K562 (cell line): ENCODE data around the gene IQSEC3. TPM values are rescaled to one million over a fixed set of nuclear protein-coding genes. Genes with fewer than 3 reads are reported as not detected.

ENCODE experiments used
- ATAC-seq: fragments of 200-7000 bp; cut with Tn5 transposase; 3 replicates; pipeline ENCODE4 v1.9.1; 2020; ENCODE audit warnings: moderate library complexity
- BruUV-seq: library from RNA; stranded (reverse); fragments of 400-500 nt; replicated peaks from 2 replicates; lab custom pipeline; 2021; lab: Mats Ljungman, UMichigan
- CTCF ChIA-PET: fragments of 300-600 bp; formaldehyde crosslinking; extraction: SDS; loops from one replicate; lab custom pipeline; 2021; ENCODE audit warnings: low intra/inter-chr PET ratio; lab: Yijun Ruan, JAX
- POLR2A ChIA-PET: fragments of 300-600, 350-650 bp; sonication (Branson Sonifier 250); formaldehyde crosslinking; extraction: SDS; loops from one replicate; lab custom pipeline; 2021; ENCODE audit warnings: antibody characterized with exemption, inconsistent platforms; lab: Yijun Ruan, JAX
- DNase-seq, 4 experiments: peaks; one replicate each; pipeline versions ENCODE4 v3.0.0 to v3.0.0-alpha.2; 2011 to 2018; ENCODE audit warnings: low spot score in 3 of 4, mixed read lengths in 3 of 4; ENCODE audit errors: extremely low read depth in 1 of 4
- FAIRE-seq: peaks from 2 replicates; lab custom pipeline; 2011; peaks lifted over from hg19 to GRCh38; lab: Jason Lieb, UNC
- H2AFZ ChIP-seq: 2 replicates; pipeline ENCODE4 v1.6.0; 2011; ENCODE audit warnings: low read depth, low read length, control low read depth, inconsistent platforms
- H3K27ac ChIP-seq: fragments of 200-600 bp; 3 replicates; pipeline ENCODE4 v1.8.0; 2011; ENCODE audit warnings: low read depth, mild to moderate bottlenecking, control low read depth, inconsistent platforms, low read length, moderate library complexity, mixed read lengths; ENCODE audit errors: extremely low read depth
- H3K27me3 ChIP-seq, 2 experiments: fragments of 300-600 bp in 1 of 2; 2 replicates in 1 of 2; 3 replicates in 1 of 2; pipeline versions ENCODE4 v1.6.0 to v1.8.0; 2011; ENCODE audit warnings: inconsistent platforms in 2 of 2, low read length in 2 of 2, mild to moderate bottlenecking in 1 of 2, mixed read lengths in 1 of 2, moderate library complexity in 1 of 2; ENCODE audit not compliant: control insufficient read depth in 2 of 2, insufficient read depth in 2 of 2
- H3K36me3 ChIP-seq: fragments of 300-600 bp; 3 replicates; pipeline ENCODE4 v1.8.0; 2011; ENCODE audit warnings: mild to moderate bottlenecking, low read length, inconsistent platforms; ENCODE audit not compliant: control insufficient read depth, insufficient read depth
- H3K4me1 ChIP-seq, 2 experiments: fragments of 200-600 bp in 1 of 2; replicated peaks in 1 of 2; 2 replicates in 1 of 2; 3 replicates in 1 of 2; pipeline versions ENCODE4 v1.5.1 to v1.8.0; 2011; ENCODE audit warnings: inconsistent platforms in 2 of 2, low read length in 2 of 2, mild to moderate bottlenecking in 1 of 2, mixed read lengths in 1 of 2, moderate library complexity in 1 of 2; ENCODE audit not compliant: control insufficient read depth in 2 of 2, insufficient read depth in 2 of 2
- H3K4me2 ChIP-seq: 2 replicates; pipeline ENCODE4 v1.6.1; 2011; ENCODE audit warnings: low read length, control low read depth, inconsistent platforms, mixed read lengths; ENCODE audit not compliant: insufficient read depth
- H3K4me3 ChIP-seq: fragments of 200-600 bp; sonication (generic), shearing (Covaris generic); 2 replicates; pipeline ENCODE4 v1.5.1; 2016; ENCODE audit warnings: control low read depth, inconsistent platforms
- H3K79me2 ChIP-seq: fragments of 200-600 bp; 3 replicates; pipeline ENCODE4 v1.8.0; 2011; ENCODE audit warnings: low read length, inconsistent platforms; ENCODE audit not compliant: control insufficient read depth, insufficient read depth
- H3K9ac ChIP-seq, 2 experiments: 2 replicates each; pipeline versions ENCODE4 v1.6.0 to v1.6.1; 2011; ENCODE audit warnings: low read depth in 2 of 2, low read length in 2 of 2, control low read depth in 1 of 2, inconsistent platforms in 1 of 2, mild to moderate bottlenecking in 1 of 2, mixed read lengths in 1 of 2; ENCODE audit not compliant: insufficient read depth in 1 of 2
- H3K9me1 ChIP-seq: one replicate; pipeline ENCODE4 v1.6.0; 2011; ENCODE audit warnings: inconsistent platforms, mild to moderate bottlenecking, low read length, moderate library complexity; ENCODE audit not compliant: control insufficient read depth, insufficient read depth
- H3K9me3 ChIP-seq: replicated peaks from 2 replicates; pipeline ENCODE4 v1.5.1; 2011; ENCODE audit warnings: low read depth, low read length, inconsistent platforms; ENCODE audit not compliant: control insufficient read depth, insufficient read depth
- H4K20me1 ChIP-seq: replicated peaks from 2 replicates; pipeline ENCODE4 v1.6.1; 2011; ENCODE audit warnings: low read length, inconsistent platforms, mixed read lengths; ENCODE audit not compliant: control insufficient read depth, insufficient read depth
- BCL6 ChIP-seq: fragments of 250-450 bp; sonication (Bioruptor Pico); IDR thresholded peaks from 2 replicates; pipeline ENCODE4 v1.4.0; 2020
- CBX1 ChIP-seq: sonication (generic); IDR thresholded peaks from 2 replicates; pipeline ENCODE4 v1.6.1; 2016; ENCODE audit warnings: antibody characterized with exemption, low read depth, mild to moderate bottlenecking
- GATA2 ChIP-seq: sonication (generic); formaldehyde crosslinking; IDR thresholded peaks from 2 replicates; pipeline ENCODE4 v1.4.0; 2020; ENCODE audit warnings: mild to moderate bottlenecking, missing genetic modification reagents
- HSF4 ChIP-seq: fragments of 250-450 bp; sonication (Bioruptor Pico); IDR thresholded peaks from 2 replicates; pipeline ENCODE4 v2.1.2; 2022; ENCODE audit warnings: mild to moderate bottlenecking, moderate library complexity, borderline replicate concordance
- MLX ChIP-seq, 2 experiments: fragments of 450-650 bp in 1 of 2; sonication (generic) in 1 of 2; formaldehyde crosslinking; conservative IDR thresholded peaks; 2 replicates each; pipeline versions ENCODE4 v1.4.0 to v1.8.1; 2020 to 2022; ENCODE audit warnings: mild to moderate bottlenecking in 1 of 2, missing genetic modification reagents in 1 of 2
- NR1H2 ChIP-seq: sonication (generic); formaldehyde crosslinking; IDR thresholded peaks from 2 replicates; pipeline ENCODE4 v1.4.0; 2020; ENCODE audit warnings: mild to moderate bottlenecking, missing genetic modification reagents
- NRF1 ChIP-seq, 2 experiments: fragments of 450-650 bp; IDR thresholded peaks in 1 of 2; conservative IDR thresholded peaks in 1 of 2; 2 replicates each; pipeline ENCODE4 v1.6.1; 2014; ENCODE audit warnings: mild to moderate bottlenecking in 2 of 2
- SMAD4 ChIP-seq: fragments of 250-450 bp; sonication (Bioruptor Pico); conservative IDR thresholded peaks from 2 replicates; pipeline ENCODE4 v1.8.0; 2021; ENCODE audit warnings: inconsistent platforms, mild to moderate bottlenecking, moderate library complexity
- WHSC1 ChIP-seq: IDR thresholded peaks from one replicate; pipeline ENCODE4 v1.6.1; 2012; ENCODE audit warnings: low read length, control low read depth, inconsistent platforms
- ZKSCAN3 ChIP-seq: fragments of 250-450 bp; sonication (Bioruptor Pico); IDR thresholded peaks from 2 replicates; pipeline ENCODE4 v1.4.0; 2020
- ZNF518B ChIP-seq: fragments of 250-450 bp; sonication (Bioruptor Pico); IDR thresholded peaks from 2 replicates; pipeline ENCODE4 v1.5.0; 2021; ENCODE audit warnings: mild to moderate bottlenecking, moderate library complexity
- ZNF592 ChIP-seq: fragments of 450-650 bp; IDR thresholded peaks from 2 replicates; pipeline ENCODE4 v1.6.1; 2017; ENCODE audit warnings: antibody characterized with exemption, mild to moderate bottlenecking
- WGBS: fragments of 100-300 bp; shearing (Covaris generic); methylation state at CpG from one replicate; pipeline ENCODE4 v1.1.6; 2016; ENCODE audit warnings: low coverage, mixed read lengths; ENCODE audit not compliant: insufficient coverage; ENCODE audit errors: missing lambda C conversion rate; 5-methylcytosine and 5-hydroxymethylcytosine counted together
- in situ Hi-C: fragments of 300-500 bp; cut with MboI; formaldehyde crosslinking; loops from 4 replicates; pipeline ENCODE4 v1.15.0; 2018; ENCODE audit warnings: inconsistent platforms, mixed read lengths
- intact Hi-C: fragments of 100-400 bp; cut with micrococcal nuclease; formaldehyde crosslinking; loops from 2 replicates; pipeline ENCODE4 v1.14.2; 2022
- polyA plus RNA-seq, 8 experiments: library from polyadenylated mRNA; depleted of rRNA in 4 of 8; stranded (reverse) in 5 of 8; unstranded in 3 of 8; fragments of >200 nt; fragmentation: Nextera tagmentation in 2 of 8; fragmentation: Illumina TruSeq in 1 of 8; extraction: Ambion mirVana in 2 of 8; extraction: Trizol in 1 of 8; gene quantifications; 2 replicates each; pipeline versions ENCODE4 v1.2.1 to v1.2.3, GENCODE V29; 2011 to 2014; ENCODE audit warnings: inconsistent platforms in 1 of 8, missing spikeins in 1 of 8
- total RNA-seq, 7 experiments: library from RNA; depleted of rRNA in 6 of 7; stranded (reverse); fragments of >200 nt in 6 of 7; fragmentation: Illumina TruSeq in 2 of 7; extraction: Trizol in 2 of 7; gene quantifications; 2 replicates each; pipeline versions ENCODE4 v1.2.1 to v1.2.3, GENCODE V29; 2011 to 2021; ENCODE audit warnings: low replicate concordance in 1 of 7

IQSEC3 gene
- total and polyA plus RNA-seq, 9 of the 15 experiments (the other 6 are each of a cell fraction or from before 2014, with no cell fraction given) = under 0.01 to 0.25 (median 0.08) TPM; not detected in 3

- WGBS = 34% methylated on average over 9 of the region's 12 CpGs
- Histone ChIP-seq H3K4me3 (no peak overlapping the region), H3K36me3 (no peaks in the 10 kb centered on the region), H3K4me1 (peaks cover 0 to 25% of the 10 kb centered on the region in 2 experiments; a peak in 3 of 5 replicates), H3K9me3 (no peaks in the 10 kb centered on the region), H3K79me2 (no peaks in the 10 kb centered on the region), H3K27ac (no peak overlapping the region), H3K9me1 (no peaks in the 10 kb centered on the region), H3K27me3 (peaks cover 3 to 49% of the 10 kb centered on the region in 2 experiments; a peak in 3 of 5 replicates), H2AFZ (no peak overlapping the region), H4K20me1 (0 out of 2 replicates have a peak, but pooled peaks cover 6% of the 10 kb centered on the region), H3K9ac (no peak overlapping the region), H3K4me2 (no peak overlapping the region)
- ATAC-seq (no peak), FAIRE-seq (no peak), DNase-seq (no peak)
- intact Hi-C loops (no loop called here), in situ Hi-C loops (no loop called here)
- TF ChIP-seq ZNF592 (no peak), ZNF518B (CRISPR knock-in tag) (no peak), HSF4 (CRISPR knock-in tag) (no peak), SMAD4 (CRISPR knock-in tag) (no peak), MLX (CRISPR knock-in tag; conservative IDR thresholded peaks at IDR 0.05) (no peak), CBX1 (no peak), GATA2 (no peak), NRF1 (conservative IDR thresholded peaks at IDR 0.05 in 1 of 2, IDR thresholded peaks at IDR 0.05 in 1 of 2) (no peak), NR1H2 (CRISPR knock-in tag) (no peak), ZKSCAN3 (CRISPR knock-in tag) (no peak), BCL6 (no peak), WHSC1 (no peak)
- CTCF ChIA-PET = no interaction called here
- BruUV-seq = no TSS peak
- POLR2A ChIA-PET = no interaction called here
These were observed 101.5 kb downstream of the IQSEC3 start for GRCh38 chr12:167959-168600.
